HepG2 (cell line): ENCODE data around the gene LRP1-AS. TPM values are rescaled to one million over a fixed set of nuclear protein-coding genes. Genes with fewer than 3 reads are reported as not detected.

Experiments
- CCDC6 ChIP-seq: sonication (generic); formaldehyde crosslinking; IDR thresholded peaks from 2 replicates; pipeline ENCODE4 v1.8.1; 2022; ENCODE audit warnings: mild to moderate bottlenecking, missing genetic modification reagents, moderate library complexity
- CENPX ChIP-seq: sonication (generic); formaldehyde crosslinking; IDR thresholded peaks from 2 replicates; pipeline ENCODE4 v1.9.0; 2021; ENCODE audit warnings: mild to moderate bottlenecking, missing genetic modification reagents, moderate library complexity
- CSRNP1 ChIP-seq: sonication (generic); formaldehyde crosslinking; IDR thresholded peaks from 2 replicates; pipeline ENCODE4 v1.8.1; 2023; ENCODE audit warnings: mild to moderate bottlenecking, missing genetic modification reagents
- GMEB1 ChIP-seq: sonication (generic); formaldehyde crosslinking; IDR thresholded peaks from 2 replicates; pipeline ENCODE4 v1.5.1; 2020; ENCODE audit warnings: missing genetic modification reagents, mild to moderate bottlenecking, borderline replicate concordance
- GTF2F1 ChIP-seq: fragments of 150-350 bp; IDR thresholded peaks from 2 replicates; pipeline ENCODE4 v1.6.1; 2014; ENCODE audit warnings: low read length
- KAT8 ChIP-seq: IDR thresholded peaks from 2 replicates; pipeline ENCODE4 v1.6.1; 2016; ENCODE audit warnings: missing genetic modification reagents, missing compliant biosample characterization
- KDM1A ChIP-seq: IDR thresholded peaks from 2 replicates; pipeline ENCODE4 v1.6.1; 2016; ENCODE audit warnings: missing compliant biosample characterization
- PBX2 ChIP-seq: IDR thresholded peaks from 2 replicates; pipeline ENCODE4 v1.6.1; 2016; ENCODE audit warnings: control low read depth
- SAP130 ChIP-seq: IDR thresholded peaks from 2 replicates; pipeline ENCODE4 v1.6.1; 2016; ENCODE audit warnings: low read depth
- SP4 ChIP-seq: sonication (generic); formaldehyde crosslinking; IDR thresholded peaks from 2 replicates; pipeline ENCODE4 v1.8.1; 2023; ENCODE audit warnings: mild to moderate bottlenecking, missing genetic modification reagents
- SP5 ChIP-seq: IDR thresholded peaks from 2 replicates; pipeline ENCODE4 v1.6.1; 2016; ENCODE audit warnings: low read depth, borderline replicate concordance
- SRSF4 ChIP-seq: fragments of 200-400 bp; formaldehyde crosslinking; IDR thresholded peaks from one replicate; pipeline ENCODE4 v1.6.1; 2018; ENCODE audit warnings: mild to moderate bottlenecking, low read depth, low read length, moderate library complexity; ENCODE audit not compliant: poor library complexity, severe bottlenecking
- ZFP82 ChIP-seq: sonication (generic); formaldehyde crosslinking; IDR thresholded peaks from 2 replicates; pipeline ENCODE4 v1.5.1; 2020; ENCODE audit warnings: mild to moderate bottlenecking, missing genetic modification reagents, borderline replicate concordance
- ZKSCAN5 ChIP-seq: sonication (generic); formaldehyde crosslinking; IDR thresholded peaks from 2 replicates; pipeline ENCODE4 v1.5.1; 2020; ENCODE audit warnings: mild to moderate bottlenecking, missing genetic modification reagents
- ZNF274 ChIP-seq: sonication (generic); formaldehyde crosslinking; IDR thresholded peaks from 2 replicates; pipeline ENCODE4 v1.5.1; 2020; ENCODE audit warnings: mild to moderate bottlenecking, missing genetic modification reagents
- ZNF431 ChIP-seq: sonication (generic); formaldehyde crosslinking; IDR thresholded peaks from 2 replicates; pipeline ENCODE4 v1.9.0; 2022; ENCODE audit warnings: missing genetic modification reagents, low read depth, mild to moderate bottlenecking, borderline replicate concordance
- ZNF496 ChIP-seq: sonication (generic); formaldehyde crosslinking; IDR thresholded peaks from 2 replicates; pipeline ENCODE4 v1.8.1; 2023; ENCODE audit warnings: mild to moderate bottlenecking, moderate library complexity, missing genetic modification reagents; ENCODE audit not compliant: insufficient replicate concordance
- ZNF577 ChIP-seq: sonication (generic); formaldehyde crosslinking; IDR thresholded peaks from 2 replicates; pipeline ENCODE4 v1.4.0; 2020; ENCODE audit warnings: mild to moderate bottlenecking, low read depth, missing genetic modification reagents, borderline replicate concordance
- ZNF609 ChIP-seq: sonication (generic); formaldehyde crosslinking; IDR thresholded peaks from 2 replicates; pipeline ENCODE4 v1.4.0; 2020; ENCODE audit warnings: mild to moderate bottlenecking, missing genetic modification reagents, borderline replicate concordance
- ZNF614 ChIP-seq: IDR thresholded peaks from 2 replicates; pipeline ENCODE4 v1.6.1; 2018; ENCODE audit warnings: missing biosample characterization, missing genetic modification reagents, inconsistent platforms, borderline replicate concordance
- polyA plus RNA-seq, 8 experiments: library from polyadenylated mRNA; depleted of rRNA in 3 of 8; stranded (reverse) in 7 of 8; unstranded in 1 of 8; fragments of >200 nt; fragmentation: Illumina TruSeq in 4 of 8; extraction: Trizol in 4 of 8; gene quantifications; 2 replicates each; pipeline versions ENCODE4 v1.2.1 to v1.2.3, GENCODE V29; 2011 to 2016; ENCODE audit warnings: low read depth in 4 of 8, missing spikeins in 1 of 8, mixed read lengths in 1 of 8; ENCODE audit not compliant: insufficient read depth in 1 of 8
- total RNA-seq, 5 experiments: library from RNA; depleted of rRNA; stranded (reverse); fragments of >200 nt; fragmentation: Illumina TruSeq; extraction: Trizol; gene quantifications; 2 replicates each; pipeline ENCODE4 v1.2.3, GENCODE V29; 2016; ENCODE audit warnings: low read depth in 1 of 5

Gene LRP1-AS
- total and polyA plus RNA-seq, 2 of the 13 experiments (the other 11 are each of a cell fraction or from before 2014, with no cell fraction given), result 0.20 TPM; not detected in 1

GRCh38 chr12:57101892-57102695, 45.3 kb downstream of the LRP1-AS start (continued):
- TF ChIP-seq ZNF609 (peak; percentile 77), ZNF274 (CRISPR knock-in tag) (no peak; the same call in 1 of the 2 replicates), CSRNP1 (CRISPR knock-in tag) (no peak), GTF2F1 (no peak), SP5 (CRISPR knock-in tag) (peak; percentile 36; the same call in 1 of the 2 replicates), ZNF577 (CRISPR knock-in tag) (no peak), ZNF496 (CRISPR knock-in tag) (no peak), ZKSCAN5 (CRISPR knock-in tag) (no peak), PBX2 (CRISPR knock-in tag) (no peak), ZFP82 (CRISPR knock-in tag) (no peak), ZNF614 (peak; percentile 62; the same call in 1 of the 2 replicates), ZNF431 (CRISPR knock-in tag) (peak; percentile 48), CCDC6 (CRISPR knock-in tag) (peak; percentile 81; the same call in 1 of the 2 replicates), SP4 (peak; percentile 70), CENPX (no peak), KDM1A (peak; percentile 61), KAT8 (peak; percentile 75; the same call in 1 of the 2 replicates), GMEB1 (CRISPR knock-in tag) (peak; percentile 41; the same call in 1 of the 2 replicates), SAP130 (CRISPR knock-in tag) (peak; percentile 85), SRSF4 (no peak)
